Neural crest cell (in vitro differentiated cells): Measurements from ENCODE around the gene PPP3CA. TPM values are rescaled to one million over a fixed set of nuclear protein-coding genes. Genes with fewer than 3 reads are reported as not detected.

Experiments
- DNase-seq: peaks from one replicate; pipeline ENCODE4 v3.0.0; 2021; ENCODE audit warnings: low read depth, mixed read lengths, low spot score
- H3K27ac Mint-ChIP-seq: one replicate; pipeline ENCODE4 v1.8.0; 2021; ENCODE audit warnings: mild to moderate bottlenecking, mixed read lengths; ENCODE audit not compliant: unreplicated experiment
- H3K27me3 Mint-ChIP-seq: 2 replicates; pipeline ENCODE4 v1.8.0; 2021; ENCODE audit warnings: low read depth, mild to moderate bottlenecking, mixed read lengths
- H3K36me3 Mint-ChIP-seq: 2 replicates; pipeline ENCODE4 v1.8.0; 2021; ENCODE audit warnings: low read depth, mild to moderate bottlenecking, mixed read lengths
- H3K4me1 Mint-ChIP-seq: 2 replicates; pipeline ENCODE4 v1.8.0; 2021; ENCODE audit warnings: mixed read lengths
- H3K4me3 Mint-ChIP-seq: one replicate; pipeline ENCODE4 v1.8.0; 2021; ENCODE audit warnings: mild to moderate bottlenecking, mixed read lengths
- H3K9me3 Mint-ChIP-seq: 2 replicates; pipeline ENCODE4 v1.8.0; 2021; ENCODE audit warnings: mixed read lengths
- total RNA-seq: library from RNA; stranded (reverse); gene quantifications from 2 replicates; pipeline ENCODE4 v1.2.1, GENCODE V29; 2021
- TF ChIP-seq, protein P1 (sequence below): fragments of 200-600 bp; sonication (generic); conservative IDR thresholded peaks from 2 replicates; pipeline ENCODE4 v1.5.0; 2021; ENCODE audit warnings: antibody characterized with exemption, mild to moderate bottlenecking

The PPP3CA gene
- total RNA-seq, 1 donor from 2014 or later: 12.2 TPM

DNA sequence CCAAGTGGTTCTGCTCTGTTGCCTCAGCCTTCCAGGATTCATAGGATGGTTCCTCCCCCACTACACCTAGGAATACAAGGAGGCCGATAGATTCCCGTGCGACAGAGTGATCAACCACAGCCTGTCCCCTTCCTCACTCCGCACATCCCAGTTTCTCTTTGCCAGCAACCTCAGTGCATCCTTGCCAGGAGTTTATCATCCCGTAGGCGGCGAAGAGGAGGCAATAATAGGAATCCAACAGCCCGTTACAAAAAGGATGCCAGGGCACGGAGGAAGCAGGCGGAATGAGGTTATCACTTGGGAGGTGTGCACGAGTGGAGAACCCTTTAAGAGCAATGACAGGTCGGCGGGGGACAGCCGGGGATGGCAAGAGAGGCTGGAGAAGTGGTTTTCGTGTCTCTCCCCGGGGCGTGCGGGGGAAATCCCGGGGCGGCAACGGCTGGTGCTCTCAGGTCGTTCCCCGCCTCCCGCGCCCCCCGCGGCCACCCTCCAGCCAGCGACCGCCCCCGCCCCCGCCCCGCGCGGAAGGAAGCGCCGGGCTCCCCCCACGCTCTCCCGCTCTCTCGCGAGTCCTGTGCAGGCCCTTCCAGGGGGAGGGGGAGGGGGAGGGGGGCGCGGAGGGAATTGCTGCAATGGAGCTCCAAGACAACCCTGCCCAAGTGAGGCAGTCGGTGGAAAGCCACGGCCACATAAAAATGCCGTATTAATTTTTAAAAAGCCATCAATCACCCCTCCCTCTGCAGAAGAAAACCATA is 1.6 kb downstream of the PPP3CA start:
- Mint-ChIP-seq H3K36me3 (no peaks in the 10 kb centered on the region), H3K4me1 (peaks cover 18% of the 10 kb centered on the region), H3K27ac (peak overlapping the region; percentile 46), H3K9me3 (no peaks in the 10 kb centered on the region), H3K27me3 (peaks cover 23% of the 10 kb centered on the region), H3K4me3 (peak overlapping the region; percentile 98)
- DNase-seq: peak; percentile 13
- TF ChIP-seq, protein P1, sequence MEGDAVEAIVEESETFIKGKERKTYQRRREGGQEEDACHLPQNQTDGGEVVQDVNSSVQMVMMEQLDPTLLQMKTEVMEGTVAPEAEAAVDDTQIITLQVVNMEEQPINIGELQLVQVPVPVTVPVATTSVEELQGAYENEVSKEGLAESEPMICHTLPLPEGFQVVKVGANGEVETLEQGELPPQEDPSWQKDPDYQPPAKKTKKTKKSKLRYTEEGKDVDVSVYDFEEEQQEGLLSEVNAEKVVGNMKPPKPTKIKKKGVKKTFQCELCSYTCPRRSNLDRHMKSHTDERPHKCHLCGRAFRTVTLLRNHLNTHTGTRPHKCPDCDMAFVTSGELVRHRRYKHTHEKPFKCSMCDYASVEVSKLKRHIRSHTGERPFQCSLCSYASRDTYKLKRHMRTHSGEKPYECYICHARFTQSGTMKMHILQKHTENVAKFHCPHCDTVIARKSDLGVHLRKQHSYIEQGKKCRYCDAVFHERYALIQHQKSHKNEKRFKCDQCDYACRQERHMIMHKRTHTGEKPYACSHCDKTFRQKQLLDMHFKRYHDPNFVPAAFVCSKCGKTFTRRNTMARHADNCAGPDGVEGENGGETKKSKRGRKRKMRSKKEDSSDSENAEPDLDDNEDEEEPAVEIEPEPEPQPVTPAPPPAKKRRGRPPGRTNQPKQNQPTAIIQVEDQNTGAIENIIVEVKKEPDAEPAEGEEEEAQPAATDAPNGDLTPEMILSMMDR: no peak

- Mint-ChIP-seq H3K4me3 (peak overlapping the region; percentile 92), H3K27me3 (peaks cover 21% of the 10 kb centered on the region), H3K36me3 (no peaks in the 10 kb centered on the region), H3K4me1 (peaks cover 18% of the 10 kb centered on the region), H3K27ac (no peak overlapping the region), H3K9me3 (no peaks in the 10 kb centered on the region)
- TF ChIP-seq, protein P1: no peak
- no peak for DNase-seq
Observed at GRCh38 chr4:101345271-101345595, 2.1 kb downstream of the PPP3CA start.

DNA sequence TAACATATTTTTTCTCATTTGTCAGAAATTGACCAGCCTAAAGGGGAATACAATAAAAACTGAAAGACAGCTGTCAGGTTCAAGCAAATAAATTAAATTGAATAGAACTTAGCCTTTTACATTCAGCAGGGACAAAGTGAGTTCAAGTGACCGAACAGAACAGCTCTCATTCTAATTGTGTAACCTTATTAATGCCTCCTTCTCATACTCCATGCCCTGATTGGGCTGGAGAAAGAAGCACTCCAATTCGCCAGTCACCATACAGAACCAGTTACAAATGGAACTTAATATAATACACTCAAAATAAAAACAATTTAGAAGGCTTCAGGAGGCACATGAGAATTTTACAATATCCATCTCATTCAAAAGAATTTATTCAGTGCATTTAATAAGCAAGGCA is 8.0 kb downstream of the PPP3CA start:
- Mint-ChIP-seq H3K9me3 (no peaks in the 10 kb centered on the region), H3K4me1 (no peaks in the 10 kb centered on the region), H3K27me3 (no peaks in the 10 kb centered on the region), H3K36me3 (no peaks in the 10 kb centered on the region), H3K27ac (no peak overlapping the region), H3K4me3 (no peak overlapping the region)
- DNase-seq: no peak
- TF ChIP-seq, protein P1: no peak

DNA sequence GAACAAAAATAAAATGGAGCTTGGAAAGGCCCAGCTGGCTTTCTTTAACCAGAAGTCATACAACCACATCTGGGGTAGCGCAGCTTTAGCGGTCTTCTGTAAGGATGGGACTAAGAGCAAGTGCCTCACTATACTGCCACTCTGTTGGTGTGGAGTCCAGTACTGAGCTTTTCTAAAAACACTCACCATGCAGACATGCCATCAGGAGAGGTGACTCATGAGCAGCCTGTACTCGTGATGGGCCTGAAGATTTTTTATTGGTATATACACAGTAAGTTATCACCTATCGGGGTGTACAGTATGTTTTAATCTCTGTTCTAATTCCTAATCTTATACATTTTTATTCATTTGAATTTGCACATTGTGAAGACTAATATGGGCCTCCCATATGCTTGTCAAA is 9.6 kb downstream of the PPP3CA start:
- H3K36me3 Mint-ChIP-seq: no peaks in the 10 kb centered on the region
- DNase-seq: no peak
- no peaks in the 10 kb centered on the region for H3K4me1 Mint-ChIP-seq
- no peak overlapping the region for H3K4me3 Mint-ChIP-seq
- TF ChIP-seq, protein P1: no peak
- no peak overlapping the region for H3K27ac Mint-ChIP-seq
- no peaks in the 10 kb centered on the region for H3K27me3 Mint-ChIP-seq
- no peaks in the 10 kb centered on the region for H3K9me3 Mint-ChIP-seq

DNA sequence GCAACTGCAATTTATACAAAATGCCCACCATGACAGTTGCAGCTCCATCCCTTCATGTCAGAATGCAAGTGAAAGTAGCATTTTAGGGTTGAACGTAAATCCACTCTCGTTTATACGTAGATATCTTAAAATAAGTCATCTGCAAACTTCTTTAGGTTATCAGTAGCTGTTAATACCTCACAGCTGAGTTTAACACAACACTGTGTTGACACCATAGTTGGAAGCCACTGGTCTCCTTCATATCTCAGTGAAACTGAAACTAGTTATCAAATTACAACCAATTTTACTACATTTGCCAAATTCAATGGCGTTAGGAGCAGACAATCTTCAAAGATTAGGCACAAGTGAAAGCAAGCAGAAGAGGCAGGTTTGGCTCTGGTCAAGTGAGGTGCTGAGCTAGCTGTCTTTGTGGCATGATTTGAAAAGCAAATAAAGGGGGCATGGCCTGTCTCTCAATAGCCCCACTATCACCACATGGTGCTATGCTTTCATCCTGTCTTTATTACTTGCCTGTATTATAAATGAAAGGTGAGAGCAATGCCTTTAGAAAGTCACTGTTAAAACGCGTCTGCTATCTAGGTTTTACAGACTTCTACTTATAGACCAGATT is 12.3 kb downstream of the PPP3CA start:
- DNase-seq: no peak
- Mint-ChIP-seq H3K4me3 (no peak overlapping the region), H3K27me3 (no peaks in the 10 kb centered on the region), H3K27ac (no peak overlapping the region), H3K9me3 (no peaks in the 10 kb centered on the region), H3K4me1 (no peaks in the 10 kb centered on the region), H3K36me3 (no peaks in the 10 kb centered on the region)
- TF ChIP-seq, protein P1: no peak
